HepG2 (cell line): ENCODE measurements around the gene FBXO2. TPM values are rescaled to one million over a fixed set of nuclear protein-coding genes. Genes with fewer than 3 reads are reported as not detected.

Source experiments
- CBX2 ChIP-seq, 2 experiments: fragments of 200-600 bp in 1 of 2; sonication (generic); formaldehyde crosslinking in 1 of 2; IDR thresholded peaks; 2 replicates each; pipeline versions ENCODE4 v1.7.0 to v1.8.1; 2018 to 2022; ENCODE audit warnings: low read depth in 2 of 2, low read length in 1 of 2, mild to moderate bottlenecking in 1 of 2, missing genetic modification reagents in 1 of 2
- CEBPZ ChIP-seq: IDR thresholded peaks from 2 replicates; pipeline ENCODE4 v1.6.1; 2012; ENCODE audit warnings: low read length, improper control_type of control experiment
- ETV6 ChIP-seq: sonication (generic); formaldehyde crosslinking; conservative IDR thresholded peaks from 2 replicates; pipeline ENCODE4 v1.4.0; 2020; ENCODE audit warnings: missing genetic modification reagents
- GMEB2 ChIP-seq: IDR thresholded peaks from 2 replicates; pipeline ENCODE4 v1.6.1; 2016; ENCODE audit warnings: missing biosample characterization, missing genetic modification reagents, low read depth
- MTA3 ChIP-seq: sonication (generic); formaldehyde crosslinking; IDR thresholded peaks from 2 replicates; pipeline ENCODE4 v1.4.0; 2020; ENCODE audit warnings: missing genetic modification reagents
- NFYC ChIP-seq: IDR thresholded peaks from 2 replicates; pipeline ENCODE4 v1.6.1; 2016; ENCODE audit warnings: missing genetic modification reagents, missing compliant biosample characterization
- PHB2 ChIP-seq: fragments of 450-650 bp; IDR thresholded peaks from 2 replicates; pipeline ENCODE4 v1.6.1; 2018; ENCODE audit not compliant: partially characterized antibody
- RAD51 ChIP-seq: fragments of 450-650 bp; IDR thresholded peaks from 2 replicates; pipeline ENCODE4 v1.6.1; 2016; ENCODE audit warnings: borderline replicate concordance
- TAF1 ChIP-seq: sonication (generic); formaldehyde crosslinking; IDR thresholded peaks from 2 replicates; pipeline ENCODE4 v1.4.0; 2020; ENCODE audit warnings: missing genetic modification reagents
- TBL1XR1 ChIP-seq: fragments of 150-350 bp; IDR thresholded peaks from 2 replicates; pipeline ENCODE4 v1.6.1; 2014; ENCODE audit warnings: borderline replicate concordance, low read length; ENCODE audit not compliant: partially characterized antibody
- YEATS4 ChIP-seq: sonication (generic); formaldehyde crosslinking; IDR thresholded peaks from 2 replicates; pipeline ENCODE4 v1.4.0; 2020; ENCODE audit warnings: missing genetic modification reagents, borderline replicate concordance
- ZBTB10 ChIP-seq: sonication (generic); formaldehyde crosslinking; IDR thresholded peaks from 2 replicates; pipeline ENCODE4 v1.4.0; 2020; ENCODE audit warnings: missing genetic modification reagents, borderline replicate concordance
- ZNF276 ChIP-seq: sonication (generic); formaldehyde crosslinking; IDR thresholded peaks from 2 replicates; pipeline ENCODE4 v1.4.0; 2020; ENCODE audit warnings: mild to moderate bottlenecking, low read depth, missing genetic modification reagents
- ZNF383 ChIP-seq: sonication (generic); formaldehyde crosslinking; IDR thresholded peaks from 2 replicates; pipeline ENCODE4 v1.4.0; 2020; ENCODE audit warnings: missing genetic modification reagents, mild to moderate bottlenecking, borderline replicate concordance
- ZNF563 ChIP-seq: sonication (generic); formaldehyde crosslinking; IDR thresholded peaks from 2 replicates; pipeline ENCODE4 v1.8.0; 2022; ENCODE audit warnings: mild to moderate bottlenecking, moderate library complexity, missing genetic modification reagents
- ZNF746 ChIP-seq: sonication (generic); formaldehyde crosslinking; IDR thresholded peaks from 2 replicates; pipeline ENCODE4 v1.8.0; 2022; ENCODE audit warnings: mild to moderate bottlenecking, missing genetic modification reagents
- polyA plus RNA-seq, 8 experiments: library from polyadenylated mRNA; depleted of rRNA in 3 of 8; stranded (reverse) in 7 of 8; unstranded in 1 of 8; fragments of >200 nt; fragmentation: Illumina TruSeq in 4 of 8; extraction: Trizol in 4 of 8; gene quantifications; 2 replicates each; pipeline versions ENCODE4 v1.2.1 to v1.2.3, GENCODE V29; 2011 to 2016; ENCODE audit warnings: low read depth in 4 of 8, missing spikeins in 1 of 8, mixed read lengths in 1 of 8; ENCODE audit not compliant: insufficient read depth in 1 of 8
- total RNA-seq, 5 experiments: library from RNA; depleted of rRNA; stranded (reverse); fragments of >200 nt; fragmentation: Illumina TruSeq; extraction: Trizol; gene quantifications; 2 replicates each; pipeline ENCODE4 v1.2.3, GENCODE V29; 2016; ENCODE audit warnings: low read depth in 1 of 5
- TF ChIP-seq, protein P1 (sequence below): sonication (generic); formaldehyde crosslinking; conservative IDR thresholded peaks from 2 replicates; pipeline ENCODE4 v1.8.0; 2022; ENCODE audit warnings: mild to moderate bottlenecking, moderate library complexity, missing genetic modification reagents

Gene FBXO2
- total and polyA plus RNA-seq, 2 of the 13 experiments (the other 11 are each of a cell fraction or from before 2014, with no cell fraction given) = 79.3 to 112 TPM

- no peak for TF ChIP-seq GMEB2
- no peak for TF ChIP-seq ETV6
- peak; percentile 37; the same call in 1 of the 2 replicates for TF ChIP-seq ZBTB10 (CRISPR knock-in tag)
- no peak for TF ChIP-seq ZNF276 (CRISPR knock-in tag)
- TF ChIP-seq ZNF563 (CRISPR knock-in tag) = peak; percentile 22; the same call in 1 of the 2 replicates
- TF ChIP-seq PHB2 = no peak
- TF ChIP-seq TAF1 (CRISPR knock-in tag) = 0 out of 2 replicates have a peak, but pooled peaks have one; percentile 22
- TF ChIP-seq TBL1XR1 = peak; percentile 22
- TF ChIP-seq RAD51 = no peak
- TF ChIP-seq NFYC (CRISPR knock-in tag) = no peak
- TF ChIP-seq ZNF746 (CRISPR knock-in tag) = no peak
- TF ChIP-seq CBX2 (IDR thresholded peaks at IDR 0.05; ENCODE audit: low read depth, low read length) = no peak
- no peak for TF ChIP-seq CBX2 (CRISPR knock-in tag; IDR thresholded peaks at IDR 0.05; ENCODE audit: low read depth)
- TF ChIP-seq, protein P1, sequence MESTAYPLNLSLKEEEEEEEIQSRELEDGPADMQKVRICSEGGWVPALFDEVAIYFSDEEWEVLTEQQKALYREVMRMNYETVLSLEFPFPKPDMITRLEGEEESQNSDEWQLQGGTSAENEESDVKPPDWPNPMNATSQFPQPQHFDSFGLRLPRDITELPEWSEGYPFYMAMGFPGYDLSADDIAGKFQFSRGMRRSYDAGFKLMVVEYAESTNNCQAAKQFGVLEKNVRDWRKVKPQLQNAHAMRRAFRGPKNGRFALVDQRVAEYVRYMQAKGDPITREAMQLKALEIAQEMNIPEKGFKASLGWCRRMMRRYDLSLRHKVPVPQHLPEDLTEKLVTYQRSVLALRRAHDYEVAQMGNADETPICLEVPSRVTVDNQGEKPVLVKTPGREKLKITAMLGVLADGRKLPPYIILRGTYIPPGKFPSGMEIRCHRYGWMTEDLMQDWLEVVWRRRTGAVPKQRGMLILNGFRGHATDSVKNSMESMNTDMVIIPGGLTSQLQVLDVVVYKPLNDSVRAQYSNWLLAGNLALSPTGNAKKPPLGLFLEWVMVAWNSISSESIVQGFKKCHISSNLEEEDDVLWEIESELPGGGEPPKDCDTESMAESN (CRISPR knock-in tag) = 0 out of 2 replicates have a peak, but pooled peaks have one; percentile 57
- TF ChIP-seq ZNF383 (CRISPR knock-in tag) = no peak
- TF ChIP-seq CEBPZ = no peak
- peak; percentile 71 for TF ChIP-seq YEATS4
- no peak for TF ChIP-seq MTA3 (CRISPR knock-in tag)
These were observed 17.5 kb upstream of the FBXO2 start (continued) for GRCh38 chr1:11671544-11672286.
